Left lung (tissue), 10 donors: ENCODE measurements around the gene YAE1. TPM values are rescaled to one million over a fixed set of nuclear protein-coding genes. Genes with fewer than 3 reads are reported as not detected.

ENCODE experiments used
- ATAC-seq: fragments of 200-7000 bp; cut with Tn5 transposase; one replicate; pipeline ENCODE4 v1.9.1; 2020; ENCODE audit warnings: moderate library complexity
- DNase-seq, 4 donors: peaks; one replicate each; pipeline ENCODE4 v3.0.0-alpha.2; 2013 to 2020
- H3K27ac ChIP-seq, 2 donors: fragments of 200-600 bp; sonication (generic) in 1 of 2; one replicate each; pipeline versions ENCODE4 v1.5.0 to v1.8.0; 2020 to 2021
- H3K27me3 ChIP-seq, 2 donors: fragments of 200-600 bp; sonication (generic) in 1 of 2; one replicate each; pipeline versions ENCODE4 v1.5.0 to v1.8.0; 2020 to 2021
- H3K36me3 ChIP-seq, 2 donors: fragments of 200-600 bp; sonication (generic) in 1 of 2; one replicate each; pipeline versions ENCODE4 v1.5.0 to v1.8.0; 2020 to 2021
- H3K4me1 ChIP-seq, 2 donors: fragments of 200-600 bp; one replicate each; pipeline ENCODE4 v1.8.0; 2021
- H3K4me3 ChIP-seq, 2 donors: fragments of 200-600 bp; sonication (generic) in 1 of 2; one replicate each; pipeline versions ENCODE4 v1.5.0 to v1.8.0; 2020 to 2021; ENCODE audit warnings: mild to moderate bottlenecking in 1 of 2
- H3K9me3 ChIP-seq, 2 donors: fragments of 200-600 bp; sonication (generic) in 1 of 2; one replicate each; pipeline versions ENCODE4 v1.5.0 to v1.8.0; 2020 to 2021
- CTCF ChIP-seq, 2 donors: fragments of 200-600 bp; sonication (generic) in 1 of 2; IDR thresholded peaks; one replicate each; pipeline versions ENCODE4 v1.5.0 to v1.8.0; 2021; ENCODE audit warnings: antibody characterized with exemption in 2 of 2
- intact Hi-C, 2 donors: fragments of 100-400 bp; cut with DNase I; formaldehyde crosslinking; loops; one replicate each; pipeline versions ENCODE4 v1.11.2 to v1.14.2; 2022
- polyA plus RNA-seq, 6 donors: library from polyadenylated mRNA; unstranded; fragments of 120-200 nt; gene quantifications; one replicate each; pipeline ENCODE4 v1.2.1, GENCODE V29; 2013; ENCODE audit not compliant: insufficient read length in 6 of 6
- total RNA-seq, 2 donors: library from RNA; stranded (reverse); fragmentation: NEBNext Ultra II Directional; extraction: Animal tissue kit (Norgen Biotek cat#: 25700); gene quantifications; one replicate each; pipeline ENCODE4 v1.2.1, GENCODE V29; 2021
- donor health status: DM: no; HTN: yes; CAD: no.
- donor health status: DM: no; HTN: no; CAD: no.

The YAE1 gene
- total and polyA plus RNA-seq, 8 donors, result 16.8 to 62.4 (median 50.7) TPM

- Histone ChIP-seq H3K27me3 (no peaks in the 10 kb centered on the region), H3K36me3 (no peaks in the 10 kb centered on the region), H3K9me3 (no peaks in the 10 kb centered on the region), H3K27ac (no peak overlapping the region), H3K4me1 (peaks cover 0 to 6% of the 10 kb centered on the region in 2 donors), H3K4me3 (no peak overlapping the region)
- DNase-seq, result no peak
- no peak for TF ChIP-seq CTCF (IDR thresholded peaks at IDR 0.05)
- intact Hi-C loops, result loop anchor here in 1 of 2 donors (5.0 kb wide), 1 partner anchor 164 kb away; no protein-coding TSS in a partner anchor
- ATAC-seq, result no peak
Observed at GRCh38 chr7:39583539-39583938, 17.3 kb downstream of the YAE1 start.

DNA sequence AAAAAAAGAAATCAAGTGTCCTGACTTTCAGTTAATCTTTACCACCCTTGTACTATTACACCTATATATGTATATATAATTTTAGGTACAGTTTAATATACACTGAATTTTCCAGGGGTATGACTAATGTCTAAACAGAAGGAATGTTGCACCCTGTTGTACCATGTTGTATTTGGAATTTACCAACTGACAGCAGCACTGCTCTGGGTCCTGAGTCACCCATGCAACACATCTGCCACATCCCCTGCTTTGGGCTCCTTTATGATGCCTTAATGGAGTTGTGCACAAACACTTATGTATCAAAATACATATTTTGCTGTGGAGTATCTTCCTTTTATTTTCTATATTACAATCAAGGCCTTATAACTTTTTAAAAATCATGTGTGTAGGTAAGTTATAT, 21.2 kb downstream of the YAE1 start:
- DNase-seq, result no peak
- no peaks in the 10 kb centered on the region for H3K27me3 ChIP-seq
- no peaks in the 10 kb centered on the region for H3K36me3 ChIP-seq
- intact Hi-C loops, result no loop called here
- no peaks in the 10 kb centered on the region for H3K9me3 ChIP-seq
- no peak overlapping the region for H3K27ac ChIP-seq
- TF ChIP-seq CTCF (IDR thresholded peaks at IDR 0.05), result no peak
- H3K4me3 ChIP-seq, result no peak overlapping the region
- peaks cover 5 to 24% of the 10 kb centered on the region in 2 donors for H3K4me1 ChIP-seq
- ATAC-seq, result no peak

DNA sequence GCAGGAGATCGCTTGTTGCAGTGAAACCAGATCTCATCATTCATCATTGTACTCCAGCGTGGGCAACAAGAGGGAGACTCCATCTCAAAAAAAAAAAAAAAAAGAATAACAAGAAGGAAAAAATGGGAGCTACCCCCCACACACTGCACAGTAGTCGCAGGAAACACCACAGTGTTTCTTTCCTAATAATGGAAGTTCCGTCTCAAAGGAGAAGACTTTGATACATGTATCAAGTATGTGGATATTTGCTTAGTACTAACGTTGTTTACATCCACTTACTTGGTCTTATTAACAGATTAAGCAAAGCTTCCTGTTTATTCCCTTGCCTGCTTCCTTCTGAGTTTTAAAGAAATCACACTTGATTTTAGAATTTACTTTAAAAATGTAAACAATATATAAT, 22.2 kb downstream of the YAE1 start:
- H3K36me3 ChIP-seq, result no peaks in the 10 kb centered on the region
- peak overlapping the region; percentile 45 to 50 for H3K27ac ChIP-seq
- H3K9me3 ChIP-seq, result no peaks in the 10 kb centered on the region
- H3K27me3 ChIP-seq, result no peaks in the 10 kb centered on the region
- H3K4me1 ChIP-seq, result peaks cover 5 to 24% of the 10 kb centered on the region in 2 donors
- intact Hi-C loops, result no loop called here
- DNase-seq (no peak), ATAC-seq (no peak)
- TF ChIP-seq CTCF (IDR thresholded peaks at IDR 0.05), result no peak
- H3K4me3 ChIP-seq, result no peak overlapping the region

- ATAC-seq, result peak; percentile 86
- no peak for TF ChIP-seq CTCF (IDR thresholded peaks at IDR 0.05)
Observed at GRCh38 chr7:39589323-39590111, 23.3 kb downstream of the YAE1 start.

DNA sequence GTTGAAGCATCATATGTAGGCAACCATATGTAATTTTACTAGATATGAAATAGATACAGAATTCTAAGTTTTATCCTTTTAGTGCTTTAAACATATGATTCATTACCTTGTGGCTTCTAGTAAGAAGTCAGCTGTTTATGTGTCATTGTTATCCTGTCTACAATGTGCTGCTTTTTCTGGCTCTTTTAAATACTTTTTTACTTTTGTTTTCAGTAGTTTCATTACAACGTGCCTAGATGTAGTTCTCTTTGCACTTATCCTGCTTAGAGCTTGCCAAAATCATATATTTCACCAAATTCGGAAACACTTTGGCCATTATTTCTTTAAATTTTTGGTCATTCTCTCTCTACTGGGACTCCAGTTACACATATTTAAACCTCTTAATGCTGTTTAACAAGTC, 26.4 kb downstream of the YAE1 start:
- H3K9me3 ChIP-seq, result no peaks in the 10 kb centered on the region
- TF ChIP-seq CTCF (IDR thresholded peaks at IDR 0.05), result no peak
- H3K27ac ChIP-seq, result no peak overlapping the region
- H3K27me3 ChIP-seq, result no peaks in the 10 kb centered on the region
- DNase-seq (no peak), ATAC-seq (peak; percentile 40)
- no peaks in the 10 kb centered on the region for H3K36me3 ChIP-seq
- H3K4me1 ChIP-seq, result peaks cover 5 to 24% of the 10 kb centered on the region in 2 donors
- intact Hi-C loops, result no loop called here
- no peak overlapping the region for H3K4me3 ChIP-seq

More at GRCh38 chr7:39589323-39590111, 23.3 kb downstream of the YAE1 start:
- H3K4me1 ChIP-seq, result peaks cover 5 to 24% of the 10 kb centered on the region in 2 donors
- no peaks in the 10 kb centered on the region for H3K9me3 ChIP-seq
- DNase-seq, result peak in 1 of 4 donors; percentile 60
- H3K27ac ChIP-seq, result peak overlapping the region; percentile 38 to 50
- no peak overlapping the region for H3K4me3 ChIP-seq
- no peaks in the 10 kb centered on the region for H3K36me3 ChIP-seq
- intact Hi-C loops, result no loop called here
- no peaks in the 10 kb centered on the region for H3K27me3 ChIP-seq
